Fibroblast of skin of right quadriceps (primary cell): ENCODE measurements around the gene ZMYM2.

Source experiments
- DNase-seq: peaks from one replicate; pipeline ENCODE4 v3.0.0-alpha.2; 2013

ZMYM2 gene

GRCh38 chr13:20109037-20109436 is 150.5 kb downstream of the ZMYM2 start:
- DNase-seq: no peak

GRCh38 chr13:20114066-20114610 is 155.6 kb downstream of the ZMYM2 start:
- no peak for DNase-seq

GRCh38 chr13:20116213-20116612 is 157.7 kb downstream of the ZMYM2 start:
- no peak for DNase-seq

- DNase-seq: peak; percentile 49
Measured at GRCh38 chr13:20118268-20119140, 160.0 kb downstream of the ZMYM2 start.

GRCh38 chr13:20119960-20120359 is 161.4 kb downstream of the ZMYM2 start:
- no peak for DNase-seq

- no peak for DNase-seq
Measured at GRCh38 chr13:20121159-20121525, 162.6 kb downstream of the ZMYM2 start.

GRCh38 chr13:20124303-20124702 is 165.8 kb downstream of the ZMYM2 start:
- DNase-seq: no peak

- peak; percentile 59 for DNase-seq
Measured at GRCh38 chr13:20125129-20125782, 166.7 kb downstream of the ZMYM2 start.

GRCh38 chr13:20125783-20126165 is 167.2 kb downstream of the ZMYM2 start:
- DNase-seq: no peak

GRCh38 chr13:20126541-20127261 is 168.2 kb downstream of the ZMYM2 start:
- DNase-seq: no peak

- DNase-seq: no peak
Measured at GRCh38 chr13:20127262-20127561, 168.7 kb downstream of the ZMYM2 start.

GRCh38 chr13:20127562-20128458 is 169.3 kb downstream of the ZMYM2 start:
- peak; percentile 30 for DNase-seq

GRCh38 chr13:20128459-20128931 is 170.0 kb downstream of the ZMYM2 start:
- DNase-seq: no peak

- DNase-seq: no peak
Measured at GRCh38 chr13:20129076-20129475, 170.5 kb downstream of the ZMYM2 start.

GRCh38 chr13:20130012-20130411 is 171.5 kb downstream of the ZMYM2 start:
- no peak for DNase-seq

- no peak for DNase-seq
Measured at GRCh38 chr13:20130652-20131051, 172.1 kb downstream of the ZMYM2 start.

- DNase-seq: no peak
Measured at GRCh38 chr13:20131057-20131832, 172.7 kb downstream of the ZMYM2 start.

- no peak for DNase-seq
Measured at GRCh38 chr13:20132052-20132634, 173.6 kb downstream of the ZMYM2 start.

- DNase-seq: no peak
Measured at GRCh38 chr13:20134732-20135131, 176.2 kb downstream of the ZMYM2 start.

- DNase-seq: no peak
Measured at GRCh38 chr13:20136781-20137703, 178.5 kb downstream of the ZMYM2 start.
